ENCODE results near the gene ZBTB48. TPM values are rescaled to one million over a fixed set of nuclear protein-coding genes. Genes with fewer than 3 reads are reported as not detected.

Gene ZBTB48
- total and polyA plus RNA-seq, 8 donors: 22.6 to 139 (median 47.3) TPM

- peak; percentile 52 to 86 for DNase-seq
- Histone ChIP-seq H3K9me3 (no peaks in the 10 kb centered on the region), H3K4me3 (peak overlapping the region; percentile 97 to 100 (median 100)), H3K27me3 (no peaks in the 10 kb centered on the region), H3K36me3 (peaks cover 0 to 23% (median 20%) of the 10 kb centered on the region in 4 donors), H3K27ac (peak overlapping the region; percentile 90 to 96 (median 96)), H3K4me1 (peaks cover 18 to 58% (median 41%) of the 10 kb centered on the region in 4 donors)
- 1 to 2% (median 1%) methylated on average over 22 to 112 of the region's 117 CpGs for WGBS, 5 donors
- intact Hi-C loops (cut with DNase I; ENCODE audit: low total_unique reads): no loop called here
- TF ChIP-seq POLR2AphosphoS5 (IDR thresholded peaks at IDR 0.05): no peak
- no peak for TF ChIP-seq CTCF (IDR thresholded peaks at IDR 0.05)
- TF ChIP-seq EP300 (IDR thresholded peaks at IDR 0.05): no peak
- no peak for TF ChIP-seq POLR2A (IDR thresholded peaks at IDR 0.05)
Observed at GRCh38 chr1:6614019-6614928, 34.5 kb downstream of the ZBTB48 start.

GRCh38 chr1:6614929-6615785, 35.4 kb downstream of the ZBTB48 start:
- Histone ChIP-seq H3K27ac (peak overlapping the region; percentile 43 to 96 (median 96)), H3K27me3 (no peaks in the 10 kb centered on the region), H3K9me3 (no peaks in the 10 kb centered on the region), H3K4me3 (peak overlapping the region; percentile 97 to 100 (median 100)), H3K4me1 (peaks cover 18 to 50% (median 37%) of the 10 kb centered on the region in 4 donors), H3K36me3 (peaks cover 6 to 32% (median 29%) of the 10 kb centered on the region in 4 donors)
- TF ChIP-seq POLR2A (IDR thresholded peaks at IDR 0.05): no peak
- no peak for TF ChIP-seq EP300 (IDR thresholded peaks at IDR 0.05)
- no peak for TF ChIP-seq CTCF (IDR thresholded peaks at IDR 0.05)
- TF ChIP-seq POLR2AphosphoS5 (IDR thresholded peaks at IDR 0.05): no peak
- DNase-seq: peak in 1 of 2 donors; percentile 47
- WGBS, 5 donors: 1 to 3% (median 2%) methylated on average over 48 to 82 of the region's 82 CpGs
- intact Hi-C loops (cut with DNase I; ENCODE audit: low total_unique reads): no loop called here

- DNase-seq: no peak
- no peak overlapping the region for H3K4me3 ChIP-seq
- H3K27me3 ChIP-seq: no peaks in the 10 kb centered on the region
- H3K9me3 ChIP-seq: no peaks in the 10 kb centered on the region
- intact Hi-C loops (cut with DNase I; ENCODE audit: low total_unique reads): no loop called here
- H3K4me1 ChIP-seq: peaks cover 5 to 31% (median 18%) of the 10 kb centered on the region in 4 donors
- peaks cover 27 to 70% (median 65%) of the 10 kb centered on the region in 4 donors for H3K36me3 ChIP-seq
- no peak overlapping the region for H3K27ac ChIP-seq
- 76 to 99% (median 96%) methylated on average over 3 to 4 of the region's 4 CpGs for WGBS, 5 donors
- TF ChIP-seq EP300 (IDR thresholded peaks at IDR 0.05) (no peak), CTCF (IDR thresholded peaks at IDR 0.05) (no peak), POLR2A (IDR thresholded peaks at IDR 0.05) (no peak), POLR2AphosphoS5 (IDR thresholded peaks at IDR 0.05) (no peak)
Observed at GRCh38 chr1:6619045-6619444, 39.3 kb downstream of the ZBTB48 start.

Data from stomach (tissue), 9 donors.